GM12875 (cell line): ENCODE data around the gene CEP72.
"Not testable (repeated sequence)": the region's sequence is repeated elsewhere in the genome, so short reads cannot be mapped to it uniquely, and the experiment has no call there.

Experiments used
- H3K4me3 ChIP-seq: one replicate; pipeline ENCODE4 v1.5.1; 2011; ENCODE audit warnings: low read depth, low read length, control low read depth
- CTCF ChIP-seq: IDR thresholded peaks from 2 replicates; pipeline ENCODE4 v1.5.1; 2011; ENCODE audit warnings: low read depth, mild to moderate bottlenecking, control low read depth, inconsistent platforms, low read length, moderate library complexity, borderline replicate concordance; ENCODE audit not compliant: insufficient read depth

Gene CEP72

GRCh38 chr5:581266-581665 is 30.9 kb upstream of the CEP72 start:
- TF ChIP-seq CTCF = no peak
- no peak overlapping the region for H3K4me3 ChIP-seq

GRCh38 chr5:581941-582340 is 30.2 kb upstream of the CEP72 start:
- H3K4me3 ChIP-seq = no peak overlapping the region

GRCh38 chr5:582445-582844 is 29.7 kb upstream of the CEP72 start:
- H3K4me3 ChIP-seq = not testable (repeated sequence)

More at GRCh38 chr5:581941-582340, 30.2 kb upstream of the CEP72 start:
- TF ChIP-seq CTCF = no peak

GRCh38 chr5:582936-583635 is 29.1 kb upstream of the CEP72 start:
- no peak for TF ChIP-seq CTCF
- no peak overlapping the region for H3K4me3 ChIP-seq

- TF ChIP-seq CTCF = no peak
Measured at GRCh38 chr5:583645-584044, 28.5 kb upstream of the CEP72 start.

GRCh38 chr5:584216-584615 is 27.9 kb upstream of the CEP72 start:
- TF ChIP-seq CTCF = no peak
- H3K4me3 ChIP-seq = no peak overlapping the region

More at GRCh38 chr5:583645-584044, 28.5 kb upstream of the CEP72 start:
- H3K4me3 ChIP-seq = no peak overlapping the region

- no peak for TF ChIP-seq CTCF
- no peak overlapping the region for H3K4me3 ChIP-seq
Measured at GRCh38 chr5:584846-585245, 27.3 kb upstream of the CEP72 start.
